Esophagus (tissue), 2 donors: ENCODE measurements around the gene OR51B6. TPM values are rescaled to one million over a fixed set of nuclear protein-coding genes. Genes with fewer than 3 reads are reported as not detected.

Experiments used
- H3K27ac ChIP-seq, 2 donors: one replicate each; pipeline ENCODE4 v1.5.1; 2013; ENCODE audit warnings: low read depth in 2 of 2, mild to moderate bottlenecking in 2 of 2, inconsistent platforms in 1 of 2, low read length in 1 of 2, moderate library complexity in 1 of 2
- H3K27me3 ChIP-seq, 2 donors: one replicate each; pipeline ENCODE4 v1.6.1; 2013; ENCODE audit warnings: low read length in 2 of 2, control low read depth in 1 of 2, mild to moderate bottlenecking in 1 of 2; ENCODE audit not compliant: insufficient read depth in 2 of 2, control insufficient read depth in 1 of 2
- H3K36me3 ChIP-seq, 2 donors: one replicate each; pipeline ENCODE4 v1.6.1; 2013; ENCODE audit warnings: low read length in 1 of 2; ENCODE audit not compliant: control insufficient read depth in 2 of 2, insufficient read depth in 2 of 2
- H3K4me1 ChIP-seq, 2 donors: one replicate each; pipeline ENCODE4 v1.6.1; 2013; ENCODE audit warnings: low read length in 1 of 2; ENCODE audit not compliant: control insufficient read depth in 2 of 2, insufficient read depth in 2 of 2
- H3K4me3 ChIP-seq, 2 donors: one replicate each; pipeline ENCODE4 v1.5.1; 2013; ENCODE audit warnings: low read length in 2 of 2, mild to moderate bottlenecking in 2 of 2, low read depth in 1 of 2, moderate library complexity in 1 of 2
- H3K9me3 ChIP-seq, 2 donors: one replicate each; pipeline ENCODE4 v1.6.1; 2013; ENCODE audit warnings: mild to moderate bottlenecking in 2 of 2, low read depth in 1 of 2, low read length in 1 of 2, moderate library complexity in 1 of 2; ENCODE audit not compliant: control insufficient read depth in 2 of 2, insufficient read depth in 1 of 2
- WGBS, 2 donors: extraction: QIAGEN DNeasy Blood & Tissue Kit; methylation state at CpG; one replicate each; pipeline ENCODE4 v1.1.7; 2013; 5-methylcytosine and 5-hydroxymethylcytosine counted together
- polyA plus RNA-seq, 2 donors: library from polyadenylated mRNA; stranded (reverse); fragments of 200-250 nt; gene quantifications; one replicate each; pipeline ENCODE4 v1.2.3, GENCODE V29; 2013
- donor health status: healthy with polysubstance abuse.
- donor health status: Bipolar disorder and iron deficiency.

Gene OR51B6
- polyA plus RNA-seq, 2 donors = not detected

GRCh38 chr11:5384335-5384734, 33.0 kb downstream of the OR51B6 start:
- no peak overlapping the region for H3K4me3 ChIP-seq
- no peaks in the 10 kb centered on the region for H3K9me3 ChIP-seq
- no peaks in the 10 kb centered on the region for H3K36me3 ChIP-seq
- no peaks in the 10 kb centered on the region for H3K4me1 ChIP-seq
- no peaks in the 10 kb centered on the region for H3K27me3 ChIP-seq
- no peak overlapping the region for H3K27ac ChIP-seq
- WGBS, 2 donors = 63 to 67% methylated on average over 2 of the region's 2 CpGs

GRCh38 chr11:5390210-5390609, 38.9 kb downstream of the OR51B6 start:
- no peaks in the 10 kb centered on the region for H3K27me3 ChIP-seq
- H3K9me3 ChIP-seq = peaks cover 0 to 6% of the 10 kb centered on the region in 2 donors
- no peak overlapping the region for H3K27ac ChIP-seq
- no peak overlapping the region for H3K4me3 ChIP-seq
- WGBS, 2 donors = 70 to 77% methylated on average over 2 of the region's 2 CpGs
- H3K4me1 ChIP-seq = no peaks in the 10 kb centered on the region
- H3K36me3 ChIP-seq = no peaks in the 10 kb centered on the region

- no peaks in the 10 kb centered on the region for H3K27me3 ChIP-seq
- H3K9me3 ChIP-seq = peaks cover 0 to 6% of the 10 kb centered on the region in 2 donors
- H3K27ac ChIP-seq = no peak overlapping the region
- H3K4me3 ChIP-seq = no peak overlapping the region
- no peaks in the 10 kb centered on the region for H3K4me1 ChIP-seq
- H3K36me3 ChIP-seq = no peaks in the 10 kb centered on the region
Measured at GRCh38 chr11:5394091-5394490, 42.8 kb downstream of the OR51B6 start.

GRCh38 chr11:5398936-5399335, 47.6 kb downstream of the OR51B6 start:
- Histone ChIP-seq H3K27ac (no peak overlapping the region), H3K27me3 (no peaks in the 10 kb centered on the region), H3K4me3 (no peak overlapping the region), H3K9me3 (peaks cover 0 to 3% of the 10 kb centered on the region in 2 donors), H3K36me3 (no peaks in the 10 kb centered on the region), H3K4me1 (no peaks in the 10 kb centered on the region)

Other genes with a start within 250 kb of the OR51B6 start
- gene OR52A5, start 213.2 kb upstream of the OR51B6 start, polyA plus RNA-seq = not detected
- gene OR52A1, start 196.8 kb upstream of the OR51B6 start, polyA plus RNA-seq = not detected
- not detected for gene OR51V1, start 150.8 kb upstream of the OR51B6 start, polyA plus RNA-seq
- gene HBB, start 124.4 kb upstream of the OR51B6 start, polyA plus RNA-seq = under 1 TPM; 0.41 to 0.53 TPM
- not detected for gene HBD, start 117.0 kb upstream of the OR51B6 start, polyA plus RNA-seq
- gene HBG1, start 101.7 kb upstream of the OR51B6 start, polyA plus RNA-seq = not detected
- not detected for gene HBG2, start 96.7 kb upstream of the OR51B6 start, polyA plus RNA-seq
- gene HBE1, start 81.6 kb upstream of the OR51B6 start, polyA plus RNA-seq = not detected
- gene OR51B4, start 49.6 kb upstream of the OR51B6 start, polyA plus RNA-seq = not detected
- not detected for gene OR51B2, start 27.2 kb upstream of the OR51B6 start, polyA plus RNA-seq
- gene OR51B5, start 8.0 kb upstream of the OR51B6 start, polyA plus RNA-seq = not detected
- gene OR51M1, start 32.3 kb downstream of the OR51B6 start, polyA plus RNA-seq = not detected
- not detected for gene OR51Q1, start 70.6 kb downstream of the OR51B6 start, polyA plus RNA-seq
- gene OR51I1, start 90.0 kb downstream of the OR51B6 start, polyA plus RNA-seq = not detected
- not detected for gene OR51I2, start 97.8 kb downstream of the OR51B6 start, polyA plus RNA-seq
- not detected for gene OR52D1, start 137.2 kb downstream of the OR51B6 start, polyA plus RNA-seq
- gene UBQLN3, start 158.4 kb downstream of the OR51B6 start, polyA plus RNA-seq = not detected
- gene UBQLNL, start 165.2 kb downstream of the OR51B6 start, polyA plus RNA-seq = under 1 TPM; 0.15 to 0.49 TPM
- not detected for gene OR52H1, start 197.0 kb downstream of the OR51B6 start, polyA plus RNA-seq
- not detected for gene OR52B6, start 229.4 kb downstream of the OR51B6 start, polyA plus RNA-seq
- 1 to 10 TPM; 4.9 to 5.2 TPM for gene TRIM6, start 245.1 kb downstream of the OR51B6 start, polyA plus RNA-seq